Fibroblast of peridontal ligament (primary cell): ENCODE data around the gene TMEM151A.
"Not testable (repeated sequence)": the region's sequence is repeated elsewhere in the genome, so short reads cannot be mapped to it uniquely, and the experiment has no call there.

Experiments used
- DNase-seq: peaks from one replicate; pipeline ENCODE4 v3.0.0-alpha.2; 2010; ENCODE audit errors: extremely low read depth

The TMEM151A gene

DNA sequence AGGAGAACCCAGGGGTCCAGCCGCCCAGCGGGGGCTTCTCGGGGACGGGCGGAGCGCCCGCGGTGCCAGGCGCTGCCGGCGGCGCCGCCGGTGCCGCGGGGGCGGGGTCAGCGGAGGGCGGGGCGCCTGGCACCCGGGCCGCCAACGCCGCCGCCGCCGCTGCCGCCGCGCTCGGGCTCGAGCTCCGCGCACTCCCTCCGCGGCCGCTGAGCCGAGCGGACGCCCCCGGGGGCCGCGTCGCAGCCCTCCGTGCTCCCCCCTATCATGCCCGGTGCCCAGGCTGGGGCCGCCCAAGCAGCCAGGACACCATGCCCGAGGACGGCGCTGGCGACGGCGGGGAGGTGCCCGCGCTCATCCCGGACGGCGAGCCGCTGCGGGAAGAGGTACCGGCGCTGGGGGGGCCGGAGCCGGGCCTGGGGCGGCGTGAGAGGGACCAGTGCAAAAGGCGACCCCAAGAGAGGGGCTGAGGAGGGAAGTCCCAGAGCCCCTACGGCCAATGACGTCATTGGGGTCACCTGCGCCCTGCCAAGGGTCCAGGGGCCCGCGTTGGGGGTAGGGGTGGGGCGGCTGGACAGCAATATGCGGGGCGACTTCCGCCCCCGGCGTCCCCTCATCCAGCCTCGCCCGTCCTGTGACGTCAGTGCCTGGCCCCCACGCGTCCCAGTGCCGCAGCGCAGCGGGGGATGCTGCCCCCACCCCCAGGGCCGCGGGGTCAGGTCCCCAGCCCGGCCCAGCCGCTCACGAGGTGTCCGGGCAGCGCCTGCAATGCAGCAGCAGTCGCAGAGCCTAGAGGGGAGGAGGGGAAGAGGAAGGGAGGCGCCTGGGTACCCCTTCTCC lies at the start of gene TMEM151A:
TMEM151A (plus strand) TSS at position 189 of the 837 bp plus-strand sequence; CDS start at position 309, 120 bp downstream.
- DNase-seq = no peak

DNA sequence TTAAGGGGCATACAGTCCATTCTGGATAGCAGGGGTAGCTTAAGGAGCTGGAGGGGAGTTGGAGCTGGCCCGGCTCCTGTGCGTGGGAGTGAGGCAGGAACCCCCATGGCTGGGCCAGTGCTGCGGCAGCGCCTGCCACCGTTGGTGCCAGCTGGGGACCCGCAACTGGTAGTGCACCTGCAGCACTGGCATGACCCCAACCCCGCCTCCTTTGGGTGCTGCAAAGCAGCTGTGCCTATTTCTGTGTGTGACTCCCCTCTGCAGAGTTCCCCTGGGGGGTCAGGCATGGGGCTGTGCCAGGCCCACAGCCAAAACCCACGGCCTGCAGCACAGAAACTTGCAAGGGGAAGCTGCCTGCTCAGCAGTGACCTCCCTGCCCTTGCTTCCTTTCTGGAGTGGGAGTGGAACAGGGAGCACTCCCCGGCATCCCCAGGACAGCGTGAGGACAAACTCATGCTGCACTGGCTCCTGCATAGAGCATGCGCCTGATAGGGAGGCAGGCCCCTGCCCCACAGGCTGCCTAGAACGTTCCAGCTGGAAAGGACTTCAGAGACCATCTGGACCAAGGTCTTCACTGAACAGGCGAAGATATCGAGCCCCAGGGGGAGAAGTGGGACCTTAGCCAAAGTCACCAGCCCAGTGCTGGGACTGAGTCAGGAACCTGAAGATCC lies 49.5 kb upstream of the TMEM151A start:
- no peak for DNase-seq

DNA sequence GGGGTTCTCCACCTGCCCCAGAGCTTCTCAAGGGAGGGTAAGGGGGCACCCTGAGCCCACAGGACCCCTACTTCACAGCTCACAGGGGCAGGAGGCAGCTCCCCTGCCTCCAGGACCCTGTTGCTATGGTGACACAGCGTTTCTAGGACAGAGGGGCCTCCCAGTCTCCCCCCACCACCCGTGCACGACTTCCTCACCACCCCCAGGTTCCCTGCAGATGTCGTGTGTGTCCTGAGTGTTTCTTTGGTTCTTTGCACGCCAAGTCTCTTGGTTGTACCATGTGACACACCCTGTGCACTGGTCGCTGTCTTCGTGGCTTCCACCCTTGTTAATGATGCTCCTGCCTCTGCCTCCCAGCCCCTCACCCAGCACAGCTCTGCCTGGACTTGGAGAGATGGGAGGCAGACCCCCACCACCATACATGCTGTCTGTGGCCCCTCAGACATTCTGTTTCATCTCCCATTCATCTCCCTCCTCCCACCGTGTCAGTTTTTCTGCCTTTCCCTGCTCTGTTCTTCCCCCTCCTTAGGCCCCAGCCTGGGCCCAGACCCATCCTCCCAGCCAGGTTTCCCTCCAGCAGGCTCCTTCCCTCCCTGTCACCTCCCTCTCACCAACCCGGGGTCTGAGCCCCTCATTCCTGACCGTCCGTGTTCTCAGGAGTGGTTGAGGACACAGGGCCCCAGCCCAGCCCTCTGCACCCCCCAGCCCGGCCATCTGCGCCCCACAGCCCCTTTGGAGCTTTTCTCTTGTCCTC lies 47.7 kb upstream of the TMEM151A start:
- DNase-seq = no peak

DNA sequence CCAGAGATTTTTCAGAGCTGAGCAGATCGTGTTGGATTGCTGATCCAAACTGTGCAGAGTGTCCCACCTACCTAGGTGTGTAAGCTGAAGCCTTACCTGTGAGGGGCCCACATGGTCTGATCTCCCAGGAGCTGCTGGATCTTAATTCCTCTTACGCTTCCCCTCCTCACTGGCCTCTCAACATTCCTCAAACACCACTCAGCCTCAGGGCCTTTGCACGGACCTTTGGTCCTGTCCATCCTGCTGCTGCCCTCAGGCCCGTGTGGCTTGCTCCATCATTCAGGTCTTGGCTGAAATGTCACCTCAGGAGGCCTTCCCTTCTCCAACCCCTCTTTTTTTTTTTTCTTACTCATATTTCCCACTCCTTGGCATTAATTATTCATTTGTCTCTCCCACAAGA lies 44.4 kb upstream of the TMEM151A start:
- DNase-seq = no peak

DNA sequence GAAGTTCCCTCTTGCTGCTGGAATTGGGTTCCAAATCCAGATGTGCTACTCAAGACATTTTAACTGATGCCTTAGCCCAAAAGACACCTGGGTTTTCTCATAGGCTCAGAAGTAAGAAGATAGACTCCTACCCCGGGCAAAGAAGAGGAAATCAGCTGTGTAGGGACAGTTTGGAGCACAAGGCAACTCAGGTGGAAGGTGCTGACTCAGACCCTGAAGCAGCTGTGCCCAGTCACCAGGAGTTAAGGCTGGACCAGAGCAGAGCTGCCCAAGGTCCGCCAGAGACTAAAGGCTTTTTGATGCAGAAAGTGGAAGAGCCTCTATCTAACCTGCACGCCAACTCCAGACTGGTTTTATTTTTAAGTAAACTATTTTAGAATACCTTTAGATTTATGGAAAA lies 43.9 kb upstream of the TMEM151A start:
- no peak for DNase-seq

DNA sequence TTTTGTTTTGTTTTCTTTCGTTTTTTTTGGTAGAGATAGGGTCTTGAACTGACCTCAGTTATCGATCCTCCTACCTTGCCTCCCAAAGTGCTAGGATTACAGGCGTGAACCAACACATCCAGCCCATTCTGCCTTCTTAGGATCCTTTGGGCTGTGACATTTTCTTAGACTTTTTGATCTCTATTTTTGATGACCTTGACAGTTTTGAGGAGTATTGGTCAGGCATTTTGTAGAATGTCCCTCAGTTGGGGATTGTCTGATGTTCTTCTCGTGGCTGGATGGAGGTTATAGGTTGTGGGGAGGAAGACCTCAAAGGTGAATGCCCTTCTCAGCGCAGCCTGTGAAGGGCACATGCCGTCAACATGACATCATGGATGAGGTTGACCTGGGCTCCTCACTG lies 42.8 kb upstream of the TMEM151A start:
- DNase-seq = no peak

DNA sequence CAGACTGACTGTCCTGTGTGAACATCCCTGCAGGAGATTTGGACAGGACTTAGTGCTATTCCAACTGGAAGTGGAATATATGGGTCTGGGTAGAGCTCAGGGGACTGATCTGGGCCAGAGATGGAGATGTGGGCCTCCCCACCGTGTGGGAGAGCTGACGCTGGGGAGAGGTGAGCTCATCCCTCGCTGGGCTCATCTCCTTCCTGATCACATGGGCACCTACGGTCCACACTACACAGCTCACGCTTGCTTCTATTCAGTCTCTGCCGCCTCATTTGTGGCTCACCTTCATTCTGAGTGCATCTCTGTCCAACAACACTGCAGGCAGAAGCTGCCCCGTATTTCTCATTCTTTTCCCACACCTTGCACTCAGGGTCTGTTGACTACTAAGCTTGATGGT lies 39.9 kb upstream of the TMEM151A start:
- DNase-seq = no peak

DNA sequence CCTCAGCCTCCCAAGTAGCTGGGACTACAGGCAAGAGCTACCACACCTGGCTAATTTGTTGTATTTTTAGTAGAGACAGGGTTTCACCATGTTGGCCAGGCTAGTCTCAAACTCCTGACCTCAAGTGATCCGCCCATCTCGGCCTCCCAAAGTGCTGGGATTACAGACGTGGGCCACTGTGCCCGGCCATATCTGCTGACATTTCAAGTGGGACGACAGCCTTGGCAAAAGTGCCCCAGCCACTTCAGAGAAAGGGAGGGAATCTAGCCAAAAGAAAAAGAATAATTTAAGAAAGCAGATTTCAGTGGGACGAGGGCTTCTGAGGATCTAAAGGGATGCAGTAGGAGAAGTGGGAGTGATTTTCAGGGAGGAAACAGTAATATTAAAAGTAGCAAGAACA lies 38.6 kb upstream of the TMEM151A start:
- DNase-seq = not testable (repeated sequence)

DNA sequence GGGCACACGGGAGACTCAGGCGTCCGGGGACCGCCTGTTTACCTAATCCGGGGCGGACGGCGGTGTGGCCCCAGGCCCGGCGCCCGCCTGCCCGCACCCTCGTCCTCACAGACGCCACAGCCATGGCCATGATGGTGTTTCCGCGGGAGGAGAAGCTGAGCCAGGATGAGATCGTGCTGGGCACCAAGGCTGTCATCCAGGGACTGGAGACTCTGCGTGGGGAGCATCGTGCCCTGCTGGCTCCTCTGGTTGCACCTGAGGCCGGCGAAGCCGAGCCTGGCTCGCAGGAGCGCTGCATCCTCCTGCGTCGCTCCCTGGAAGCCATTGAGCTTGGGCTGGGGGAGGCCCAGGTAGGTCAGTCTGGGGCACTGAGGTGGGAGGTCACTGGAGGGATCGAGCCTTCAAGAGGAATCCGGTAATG lies 33.2 kb upstream of the TMEM151A start:
- no peak for DNase-seq

DNA sequence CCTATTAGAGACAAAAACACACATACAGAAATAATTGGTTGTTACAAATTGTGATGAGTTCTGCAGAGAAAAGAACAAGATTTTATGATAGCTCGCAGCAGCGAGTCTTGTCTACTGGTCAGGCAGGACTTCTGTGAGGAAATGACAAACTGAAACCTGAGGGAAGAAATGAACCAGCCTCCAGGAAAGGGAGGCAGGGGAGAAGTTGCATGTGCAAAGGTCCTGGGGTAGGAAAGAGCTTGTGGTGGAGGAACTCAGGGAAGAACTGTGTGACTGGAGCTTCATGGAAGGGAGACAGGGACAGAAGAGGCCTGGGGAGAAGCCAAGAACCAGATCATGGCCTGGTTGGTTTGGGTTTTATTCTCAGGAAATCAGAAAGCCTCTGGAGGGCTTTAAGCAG lies 32.5 kb upstream of the TMEM151A start:
- no peak for DNase-seq

DNA sequence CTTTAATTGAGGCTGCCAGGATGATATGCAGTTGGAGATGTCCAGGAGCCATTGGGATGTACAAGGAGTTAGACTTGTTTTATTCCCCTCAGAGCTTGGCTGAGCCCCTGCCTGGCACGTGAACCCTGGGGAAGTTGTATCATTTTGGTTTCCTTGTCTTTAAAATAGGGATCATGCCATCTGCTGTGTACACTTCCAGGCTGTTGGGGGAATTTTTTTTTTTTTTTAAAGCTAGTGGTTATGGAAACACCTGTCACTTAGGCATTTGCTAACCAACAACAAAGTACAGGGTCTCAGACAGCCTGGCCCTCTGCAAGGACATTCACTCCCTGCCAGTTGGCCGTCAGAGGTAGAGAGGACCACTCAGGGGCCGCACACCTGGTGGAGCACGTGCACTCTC lies 31.7 kb upstream of the TMEM151A start:
- DNase-seq = no peak

DNA sequence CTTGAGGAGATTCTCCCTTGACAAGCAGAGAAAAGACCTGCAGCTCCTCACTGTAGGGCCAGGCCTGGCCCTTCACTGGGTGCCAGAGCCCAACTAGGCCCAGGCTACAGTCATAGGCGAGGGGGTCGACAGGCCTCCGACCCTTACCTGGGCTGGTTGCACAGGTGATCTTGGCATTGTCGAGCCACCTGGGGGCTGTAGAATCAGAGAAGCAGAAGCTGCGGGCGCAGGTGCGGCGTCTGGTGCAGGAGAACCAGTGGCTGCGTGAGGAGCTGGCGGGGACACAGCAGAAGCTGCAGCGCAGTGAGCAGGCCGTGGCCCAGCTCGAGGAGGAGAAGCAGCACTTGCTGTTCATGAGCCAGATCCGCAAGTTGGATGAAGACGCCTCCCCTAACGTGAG lies 30.1 kb upstream of the TMEM151A start:
- DNase-seq = no peak

DNA sequence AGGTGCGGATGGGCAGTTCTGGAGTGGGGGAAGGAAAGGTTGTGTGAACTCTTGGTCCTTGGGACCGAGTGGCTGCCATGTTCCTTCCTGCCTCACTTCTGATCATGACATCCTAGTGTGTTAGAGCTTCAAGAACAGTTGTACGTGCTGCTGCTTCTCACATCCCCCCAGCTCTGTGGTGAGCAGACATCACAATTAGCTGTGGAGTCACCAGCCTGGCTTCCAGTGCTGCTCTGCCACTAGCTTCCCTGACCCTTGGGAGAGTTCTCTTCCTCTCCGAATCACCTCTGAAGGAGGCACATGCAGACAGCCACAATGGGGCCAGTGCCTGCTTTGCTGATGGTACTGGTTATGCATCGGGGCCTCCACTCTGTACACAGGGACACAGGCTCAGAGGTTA lies 29.5 kb upstream of the TMEM151A start:
- no peak for DNase-seq

DNA sequence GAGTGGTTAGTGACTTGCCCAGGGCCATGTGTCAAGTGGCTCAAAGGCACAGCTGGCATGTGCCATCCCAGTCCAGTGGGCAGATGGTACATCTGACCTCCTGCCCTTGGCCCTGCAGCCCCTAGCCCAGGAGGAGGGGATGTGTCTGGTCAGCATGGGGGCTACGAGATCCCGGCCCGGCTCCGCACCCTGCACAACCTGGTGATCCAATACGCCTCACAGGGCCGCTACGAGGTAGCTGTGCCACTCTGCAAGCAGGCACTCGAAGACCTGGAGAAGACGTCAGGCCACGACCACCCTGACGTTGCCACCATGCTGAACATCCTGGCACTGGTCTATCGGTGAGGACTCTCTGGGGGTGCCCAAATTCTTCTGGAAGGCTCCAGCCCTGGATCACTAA lies 29.0 kb upstream of the TMEM151A start:
- no peak for DNase-seq

DNA sequence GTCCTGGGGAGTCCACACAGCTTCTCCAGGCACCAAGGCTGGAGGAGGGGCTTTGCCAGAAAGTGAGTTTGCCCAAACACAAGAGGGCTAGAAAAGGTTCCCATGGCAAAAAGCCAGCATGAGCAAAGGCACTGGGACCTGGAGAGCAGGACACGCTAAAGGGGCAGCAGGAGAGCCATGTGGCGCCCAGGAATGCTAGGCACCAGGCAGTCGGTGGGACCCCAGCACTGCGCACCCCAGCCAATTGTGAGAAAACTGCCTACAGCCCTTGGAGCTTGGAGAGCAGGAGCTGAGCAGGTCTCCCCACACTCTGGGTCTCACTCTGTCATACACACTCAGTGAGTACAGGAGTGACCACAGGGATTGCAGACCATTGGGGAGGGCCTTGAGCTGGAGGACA lies 28.5 kb upstream of the TMEM151A start:
- DNase-seq = no peak

DNA sequence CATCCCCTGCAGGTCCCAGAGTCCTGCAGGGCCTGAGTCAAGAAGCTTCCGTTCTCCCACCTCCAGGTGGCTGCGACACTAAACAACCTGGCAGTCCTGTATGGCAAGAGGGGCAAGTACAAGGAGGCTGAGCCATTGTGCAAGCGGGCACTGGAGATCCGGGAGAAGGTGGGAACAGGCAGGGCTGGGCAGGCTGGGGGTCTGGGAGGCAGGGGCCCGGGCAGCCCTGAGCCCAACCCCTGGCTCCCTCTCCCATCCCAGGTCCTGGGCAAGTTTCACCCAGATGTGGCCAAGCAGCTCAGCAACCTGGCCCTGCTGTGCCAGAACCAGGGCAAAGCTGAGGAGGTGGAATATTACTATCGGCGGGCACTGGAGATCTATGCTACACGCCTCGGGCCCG lies 27.9 kb upstream of the TMEM151A start:
- DNase-seq = no peak

DNA sequence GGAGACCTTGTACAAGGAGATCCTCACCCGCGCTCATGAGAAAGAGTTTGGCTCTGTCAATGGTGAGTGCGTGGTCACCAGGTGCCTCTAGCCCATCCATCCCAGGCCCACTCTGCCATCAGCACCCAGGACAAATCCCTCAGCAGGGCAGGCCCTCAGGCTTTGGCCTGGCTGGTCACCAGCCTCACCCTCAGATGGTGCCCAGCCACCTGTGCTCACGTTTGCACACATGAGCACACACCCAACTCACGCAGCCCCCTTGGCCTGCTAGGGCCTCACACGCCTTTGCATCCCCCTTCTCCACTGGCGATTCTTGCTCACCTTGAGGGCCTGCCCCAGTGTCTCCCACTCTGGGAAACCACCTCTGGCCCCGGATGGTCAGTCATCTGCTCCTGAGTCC lies 27.3 kb upstream of the TMEM151A start:
- DNase-seq = no peak

DNA sequence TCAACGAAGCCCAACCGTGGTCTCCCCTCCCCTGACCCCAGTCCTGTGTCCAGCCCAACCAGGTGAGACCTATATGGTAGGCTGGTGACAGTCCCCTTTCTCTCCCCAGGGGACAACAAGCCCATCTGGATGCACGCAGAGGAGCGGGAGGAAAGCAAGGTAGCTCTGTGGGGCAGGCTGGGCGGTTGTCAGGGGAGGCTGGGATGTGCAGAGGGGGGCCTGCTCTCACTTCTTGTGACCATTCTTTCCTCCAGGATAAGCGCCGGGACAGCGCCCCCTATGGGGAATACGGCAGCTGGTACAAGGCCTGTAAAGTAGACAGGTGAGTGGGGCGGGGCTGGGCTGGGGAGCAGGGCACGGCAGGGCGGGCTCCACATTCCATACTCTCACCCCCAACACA lies 26.8 kb upstream of the TMEM151A start:
- no peak for DNase-seq

DNA sequence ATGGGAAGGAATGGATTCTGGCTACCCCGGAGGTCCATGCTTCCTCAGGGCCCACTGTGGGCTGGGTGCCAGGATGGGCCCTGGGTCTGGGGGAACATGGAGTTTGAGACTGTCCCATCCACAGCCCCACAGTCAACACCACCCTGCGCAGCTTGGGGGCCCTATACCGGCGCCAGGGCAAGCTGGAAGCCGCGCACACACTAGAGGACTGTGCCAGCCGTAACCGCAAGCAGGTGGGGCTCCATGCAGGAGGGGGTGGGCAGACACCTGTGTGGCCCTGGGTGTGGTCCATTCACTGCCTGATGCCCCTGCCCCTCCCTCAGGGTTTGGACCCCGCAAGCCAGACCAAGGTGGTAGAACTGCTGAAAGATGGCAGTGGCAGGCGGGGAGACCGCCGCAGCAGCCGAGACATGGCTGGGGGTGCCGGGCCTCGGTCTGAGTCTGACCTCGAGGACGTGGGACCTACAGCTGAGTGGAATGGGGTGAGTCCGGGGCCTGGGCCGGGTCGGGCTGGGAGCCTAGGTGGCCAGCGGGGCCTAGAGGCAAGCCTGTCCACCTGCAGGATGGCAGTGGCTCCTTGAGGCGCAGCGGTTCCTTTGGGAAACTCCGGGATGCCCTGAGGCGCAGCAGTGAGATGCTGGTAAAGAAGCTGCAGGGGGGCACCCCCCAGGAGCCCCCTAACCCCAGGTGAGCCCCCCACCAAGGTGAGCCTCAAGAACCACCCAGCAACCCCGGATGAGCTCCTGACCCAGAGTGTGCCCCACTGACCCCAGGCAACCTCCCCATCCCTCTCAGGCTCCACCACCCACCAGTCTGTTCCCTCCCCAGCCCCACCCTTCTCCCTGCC lies 25.9 kb upstream of the TMEM151A start:
- no peak for DNase-seq

DNA sequence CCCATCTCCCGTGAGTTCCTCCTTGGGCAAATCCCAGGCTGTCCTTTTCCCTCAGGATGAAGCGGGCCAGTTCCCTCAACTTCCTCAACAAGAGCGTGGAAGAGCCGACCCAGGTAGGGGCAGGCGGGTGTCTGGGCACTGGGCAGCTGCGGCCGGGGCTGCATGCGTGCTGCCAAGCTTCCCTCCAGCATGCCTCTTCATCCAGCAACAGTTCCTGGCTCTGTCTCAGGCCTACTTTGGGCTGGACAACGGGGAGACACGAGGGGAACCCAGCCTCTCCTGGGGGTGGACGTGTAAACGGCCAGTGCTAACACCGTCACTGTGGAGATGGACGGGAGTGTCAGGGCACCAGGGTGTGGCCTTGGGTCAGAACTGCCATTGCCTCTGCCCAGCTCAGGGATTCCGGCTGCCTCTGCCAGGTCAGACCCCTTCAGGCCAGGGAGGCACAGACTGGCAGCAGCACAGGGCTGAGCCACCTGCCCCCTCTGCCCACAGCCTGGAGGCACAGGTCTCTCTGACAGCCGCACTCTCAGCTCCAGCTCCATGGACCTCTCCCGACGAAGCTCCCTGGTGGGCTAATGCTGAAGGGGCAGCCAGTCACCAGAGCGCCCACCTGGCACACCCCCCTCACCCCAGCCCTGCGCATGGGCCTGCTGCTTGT lies 25.2 kb upstream of the TMEM151A start:
- DNase-seq = no peak

DNA sequence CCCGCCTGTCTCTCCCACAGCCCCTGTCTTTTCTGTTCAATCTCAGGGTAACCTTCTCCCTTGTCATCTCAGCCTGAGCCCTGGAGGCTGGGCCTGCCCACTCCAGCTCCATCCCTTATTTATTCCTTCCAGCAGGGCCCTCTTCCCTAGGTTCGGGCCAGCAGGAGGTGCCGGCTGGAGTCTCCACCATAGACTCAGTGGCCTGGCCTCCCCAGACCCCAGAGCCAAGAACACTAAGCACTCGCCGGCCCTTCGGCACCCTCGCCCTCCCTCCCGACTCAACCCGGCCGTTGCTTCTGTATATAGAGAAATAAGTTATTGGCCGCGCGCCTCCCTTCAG lies 24.7 kb upstream of the TMEM151A start:
- no peak for DNase-seq
